Body of pancreas (tissue), 4 donors: ENCODE data around the gene FAM3D.

Experiments
- CTCF ChIP-seq, 7 experiments: fragments of 450-650 bp in 4 of 7; fragments of 200-600 bp in 3 of 7; sonication (generic) in 3 of 7; IDR thresholded peaks; one replicate each; pipeline ENCODE4 v1.5.1; 2016 to 2019; ENCODE audit warnings: antibody characterized with exemption in 7 of 7
- POLR2A ChIP-seq, 3 donors: fragments of 450-650 bp; IDR thresholded peaks; one replicate each; pipeline ENCODE4 v1.6.1; 2016; ENCODE audit warnings: antibody characterized with exemption in 3 of 3, mild to moderate bottlenecking in 2 of 3

GRCh38 chr3:58713715-58714401, 47.3 kb upstream of the FAM3D start:
- TF ChIP-seq CTCF (IDR thresholded peaks at IDR 0.05) (no peak), POLR2A (IDR thresholded peaks at IDR 0.05) (no peak)
